Suprapubic skin (tissue), 4 donors: ENCODE measurements around the gene SDHB. TPM values are rescaled to one million over a fixed set of nuclear protein-coding genes. Genes with fewer than 3 reads are reported as not detected.

Experiments
- DNase-seq, 2 donors: peaks; one replicate each; pipeline ENCODE4 v3.0.0-alpha.2; 2019; ENCODE audit warnings: low spot score in 2 of 2
- H3K27ac ChIP-seq: fragments of 200-600 bp; sonication (generic); one replicate; pipeline ENCODE4 v1.5.1; 2019
- H3K27me3 ChIP-seq: fragments of 200-600 bp; sonication (generic); one replicate; pipeline ENCODE4 v1.5.1; 2019
- H3K36me3 ChIP-seq: fragments of 200-600 bp; sonication (generic); one replicate; pipeline ENCODE4 v1.5.1; 2019
- H3K4me1 ChIP-seq: fragments of 200-600 bp; sonication (generic); one replicate; pipeline ENCODE4 v1.5.1; 2019
- H3K4me3 ChIP-seq: fragments of 200-600 bp; sonication (generic); one replicate; pipeline ENCODE4 v1.5.1; 2019; ENCODE audit warnings: mild to moderate bottlenecking
- H3K9me3 ChIP-seq: fragments of 200-600 bp; sonication (generic); one replicate; pipeline ENCODE4 v1.5.1; 2019
- EP300 ChIP-seq: sonication (generic); formaldehyde crosslinking; IDR thresholded peaks from one replicate; pipeline ENCODE4 v1.6.1; 2017; ENCODE audit warnings: antibody characterized with exemption
- POLR2A ChIP-seq, 2 donors: fragments of 450-650 bp; IDR thresholded peaks; one replicate each; pipeline ENCODE4 v1.6.1; 2017; ENCODE audit warnings: antibody characterized with exemption in 2 of 2, mild to moderate bottlenecking in 2 of 2, moderate library complexity in 2 of 2
- POLR2AphosphoS5 ChIP-seq, 3 donors: sonication (generic); formaldehyde crosslinking; IDR thresholded peaks; one replicate each; pipeline ENCODE4 v1.6.1; 2017; ENCODE audit warnings: antibody characterized with exemption in 3 of 3
- WGBS: methylation state at CpG from one replicate; pipeline ENCODE4 v1.1.5; 2018; 5-methylcytosine and 5-hydroxymethylcytosine counted together
- total RNA-seq, 4 donors: library from RNA; depleted of rRNA; stranded (reverse); fragments of >200 nt; gene quantifications; one replicate each; pipeline ENCODE4 v1.1.0, GENCODE V29; 2016
- TF ChIP-seq, protein P1 (sequence below), 2 donors: fragments of 200-600 bp in 1 of 2; fragments of 450-650 bp in 1 of 2; sonication (generic) in 1 of 2; IDR thresholded peaks; one replicate each; pipeline ENCODE4 v1.5.1; 2016 to 2019; ENCODE audit warnings: antibody characterized with exemption in 2 of 2, mild to moderate bottlenecking in 1 of 2, moderate library complexity in 1 of 2

Gene SDHB
- total RNA-seq, 4 donors from 2014 or later: 69.0 to 98.3 (median 90.5) TPM

DNA sequence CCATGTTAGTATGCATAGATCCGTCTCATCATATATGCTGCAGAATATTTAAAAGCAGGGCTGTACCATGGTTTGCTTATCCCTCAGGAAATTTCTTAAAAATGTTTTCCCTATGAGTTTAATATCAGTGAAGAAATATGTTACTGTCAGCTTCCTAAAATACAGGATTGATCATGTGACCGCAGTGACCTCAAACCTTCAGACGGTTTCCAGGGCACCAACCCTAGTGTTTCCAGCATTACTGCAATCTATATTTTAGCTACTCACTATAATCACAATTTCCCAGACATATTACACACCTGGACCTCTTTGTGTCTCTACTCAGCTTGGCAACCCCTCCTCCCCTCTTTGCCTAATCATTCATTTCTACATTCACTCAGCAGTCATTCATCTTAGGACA, 7.7 kb upstream of the SDHB start:
- no peaks in the 10 kb centered on the region for H3K36me3 ChIP-seq
- 78% methylated on average over 3 of the region's 3 CpGs for WGBS
- no peak overlapping the region for H3K27ac ChIP-seq
- no peaks in the 10 kb centered on the region for H3K4me1 ChIP-seq
- TF ChIP-seq POLR2AphosphoS5 (IDR thresholded peaks at IDR 0.05): no peak
- no peak for TF ChIP-seq EP300
- TF ChIP-seq, protein P1, sequence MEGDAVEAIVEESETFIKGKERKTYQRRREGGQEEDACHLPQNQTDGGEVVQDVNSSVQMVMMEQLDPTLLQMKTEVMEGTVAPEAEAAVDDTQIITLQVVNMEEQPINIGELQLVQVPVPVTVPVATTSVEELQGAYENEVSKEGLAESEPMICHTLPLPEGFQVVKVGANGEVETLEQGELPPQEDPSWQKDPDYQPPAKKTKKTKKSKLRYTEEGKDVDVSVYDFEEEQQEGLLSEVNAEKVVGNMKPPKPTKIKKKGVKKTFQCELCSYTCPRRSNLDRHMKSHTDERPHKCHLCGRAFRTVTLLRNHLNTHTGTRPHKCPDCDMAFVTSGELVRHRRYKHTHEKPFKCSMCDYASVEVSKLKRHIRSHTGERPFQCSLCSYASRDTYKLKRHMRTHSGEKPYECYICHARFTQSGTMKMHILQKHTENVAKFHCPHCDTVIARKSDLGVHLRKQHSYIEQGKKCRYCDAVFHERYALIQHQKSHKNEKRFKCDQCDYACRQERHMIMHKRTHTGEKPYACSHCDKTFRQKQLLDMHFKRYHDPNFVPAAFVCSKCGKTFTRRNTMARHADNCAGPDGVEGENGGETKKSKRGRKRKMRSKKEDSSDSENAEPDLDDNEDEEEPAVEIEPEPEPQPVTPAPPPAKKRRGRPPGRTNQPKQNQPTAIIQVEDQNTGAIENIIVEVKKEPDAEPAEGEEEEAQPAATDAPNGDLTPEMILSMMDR (IDR thresholded peaks at IDR 0.05): no peak
- TF ChIP-seq POLR2A (IDR thresholded peaks at IDR 0.05): no peak
- H3K9me3 ChIP-seq: no peaks in the 10 kb centered on the region
- H3K27me3 ChIP-seq: no peaks in the 10 kb centered on the region
- DNase-seq: no peak
- no peak overlapping the region for H3K4me3 ChIP-seq

DNA sequence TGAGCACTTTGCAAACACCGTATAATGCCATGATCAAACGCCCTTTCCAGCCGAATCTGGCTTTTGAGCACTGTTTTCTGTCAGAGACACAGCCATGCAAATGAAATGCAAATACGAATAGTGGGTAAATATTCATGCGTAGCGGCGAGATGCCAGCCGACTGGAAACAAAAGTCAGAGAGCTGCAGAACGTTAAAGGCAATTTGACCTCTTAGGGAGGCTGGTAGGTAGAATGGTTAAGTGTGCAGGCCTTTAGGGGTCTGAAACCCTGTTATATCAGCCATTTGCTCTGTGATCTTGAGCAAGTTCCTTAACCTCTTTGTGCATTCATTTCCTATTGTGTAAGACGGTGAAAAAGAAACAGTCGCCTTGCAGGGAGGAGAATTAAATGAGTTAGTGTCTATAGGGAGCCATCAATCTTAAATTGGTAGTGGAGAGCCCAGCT, 6.5 kb upstream of the SDHB start:
- no peak for DNase-seq
- no peak overlapping the region for H3K27ac ChIP-seq
- no peak overlapping the region for H3K4me3 ChIP-seq
- no peaks in the 10 kb centered on the region for H3K36me3 ChIP-seq
- WGBS: 59% methylated on average over 11 of the region's 11 CpGs
- no peaks in the 10 kb centered on the region for H3K4me1 ChIP-seq
- TF ChIP-seq POLR2AphosphoS5 (IDR thresholded peaks at IDR 0.05) (no peak), POLR2A (IDR thresholded peaks at IDR 0.05) (no peak), EP300 (no peak)
- TF ChIP-seq, protein P1 (IDR thresholded peaks at IDR 0.05): no peak
- H3K27me3 ChIP-seq: no peaks in the 10 kb centered on the region
- no peaks in the 10 kb centered on the region for H3K9me3 ChIP-seq

DNA sequence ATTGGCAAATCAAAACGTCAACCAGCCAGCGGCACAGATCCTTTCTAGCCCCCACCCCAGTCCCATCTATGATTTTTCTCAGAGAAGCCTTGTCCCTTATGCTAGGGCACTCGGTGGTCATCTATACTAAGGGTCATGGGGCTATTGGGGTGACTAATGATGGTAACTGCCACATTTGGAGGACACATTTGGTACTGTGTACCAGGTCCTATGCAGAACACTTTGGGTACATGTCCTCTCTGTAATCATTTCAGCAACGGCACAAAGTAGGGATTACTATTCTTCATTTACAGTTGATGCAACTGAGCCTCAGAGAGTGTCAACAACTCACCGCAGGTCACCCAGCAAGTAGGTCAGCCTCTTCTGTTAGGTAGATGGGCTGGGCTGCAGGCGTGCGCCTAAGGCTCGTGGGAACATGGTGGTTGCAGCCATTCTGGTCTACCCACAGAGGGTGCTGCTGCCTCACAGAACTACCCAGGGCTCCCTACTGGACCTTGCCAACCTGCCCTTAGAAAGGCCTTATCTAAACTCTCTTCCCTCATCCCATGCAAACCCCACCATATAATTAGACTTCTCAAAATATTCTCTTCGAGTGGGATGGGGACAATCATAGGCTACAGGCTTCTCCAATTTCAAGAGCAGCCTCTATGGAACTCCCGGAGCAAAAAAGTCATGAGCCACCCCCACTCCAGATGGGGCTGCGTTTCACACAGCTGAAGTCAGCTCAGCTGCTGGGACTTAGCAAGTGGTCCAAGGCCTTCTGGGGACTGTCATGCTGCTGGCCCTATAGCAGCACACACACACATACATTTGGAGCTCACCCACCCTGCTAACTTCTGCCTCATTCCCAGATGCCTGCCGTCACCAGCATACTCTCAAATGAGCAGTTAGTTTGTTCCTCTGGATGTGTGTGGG, 5.8 kb upstream of the SDHB start:
- no peak for DNase-seq
- TF ChIP-seq EP300: no peak
- TF ChIP-seq, protein P1 (IDR thresholded peaks at IDR 0.05): peak; percentile 40 to 59
- TF ChIP-seq POLR2AphosphoS5 (IDR thresholded peaks at IDR 0.05): no peak
- no peaks in the 10 kb centered on the region for H3K4me1 ChIP-seq
- H3K9me3 ChIP-seq: no peaks in the 10 kb centered on the region
- H3K36me3 ChIP-seq: no peaks in the 10 kb centered on the region
- no peaks in the 10 kb centered on the region for H3K27me3 ChIP-seq
- 43% methylated on average over 9 of the region's 12 CpGs for WGBS
- H3K4me3 ChIP-seq: no peak overlapping the region
- no peak overlapping the region for H3K27ac ChIP-seq

DNA sequence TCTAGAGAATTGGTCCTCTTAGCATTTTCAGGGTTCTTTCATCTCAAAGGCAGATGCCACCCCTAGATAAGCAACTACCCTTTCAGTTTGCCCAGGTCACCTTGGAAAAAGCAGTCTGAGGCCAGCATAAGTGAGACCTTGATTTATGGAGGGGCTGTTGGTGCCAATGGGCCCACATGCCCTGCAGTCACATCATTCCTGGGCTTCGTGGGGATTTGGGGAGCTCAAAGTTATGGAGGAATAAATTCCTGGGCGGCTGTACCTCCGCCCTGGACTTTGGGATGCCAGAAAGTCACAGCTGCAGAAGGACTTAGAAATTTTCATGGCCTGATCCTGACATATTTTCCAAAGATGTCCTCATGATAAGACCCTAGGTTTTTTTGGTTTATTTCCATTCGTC, 2.7 kb upstream of the SDHB start:
- H3K4me3 ChIP-seq: no peak overlapping the region

DNA sequence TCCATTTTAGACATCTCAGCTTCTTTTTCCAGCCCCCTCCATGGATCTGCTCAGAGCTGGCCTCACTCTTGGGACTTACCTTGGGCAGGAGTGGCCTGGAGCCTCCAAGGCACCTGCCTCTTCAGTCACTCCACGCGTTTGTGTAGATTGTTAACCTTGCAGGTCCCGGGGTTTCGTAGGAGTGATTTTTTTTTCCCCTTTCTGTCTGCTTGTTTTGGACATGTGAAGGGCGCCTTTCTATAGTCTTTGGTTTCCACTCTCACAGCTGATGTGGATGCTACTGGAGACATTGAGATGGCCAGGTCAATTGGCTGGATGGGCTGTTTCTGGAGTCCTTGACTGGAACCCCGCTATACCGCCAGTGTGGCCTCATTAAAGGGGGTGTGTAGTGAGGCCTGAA, 2.0 kb upstream of the SDHB start:
- Histone ChIP-seq H3K27me3 (no peaks in the 10 kb centered on the region), H3K4me1 (peaks cover 24% of the 10 kb centered on the region), H3K36me3 (peaks cover 6% of the 10 kb centered on the region), H3K4me3 (no peak overlapping the region), H3K9me3 (no peaks in the 10 kb centered on the region), H3K27ac (no peak overlapping the region)
- no peak for DNase-seq
- WGBS: 98% methylated on average over 7 of the region's 7 CpGs
- TF ChIP-seq POLR2A (IDR thresholded peaks at IDR 0.05): no peak
- no peak for TF ChIP-seq EP300
- TF ChIP-seq, protein P1 (IDR thresholded peaks at IDR 0.05): no peak
- TF ChIP-seq POLR2AphosphoS5 (IDR thresholded peaks at IDR 0.05): no peak

More for the DNA sequence above, 2.7 kb upstream of the SDHB start:
- 78% methylated on average over 4 of the region's 4 CpGs for WGBS
- Histone ChIP-seq H3K27me3 (no peaks in the 10 kb centered on the region), H3K27ac (no peak overlapping the region), H3K4me1 (peaks cover 19% of the 10 kb centered on the region), H3K9me3 (no peaks in the 10 kb centered on the region), H3K36me3 (no peaks in the 10 kb centered on the region)
- TF ChIP-seq, protein P1 (IDR thresholded peaks at IDR 0.05): no peak
- no peak for TF ChIP-seq EP300
- no peak for TF ChIP-seq POLR2AphosphoS5 (IDR thresholded peaks at IDR 0.05)
- no peak for TF ChIP-seq POLR2A (IDR thresholded peaks at IDR 0.05)
- no peak for DNase-seq
